A172 (cell line): Measurements from ENCODE around the gene MEIS1. TPM values are rescaled to one million over a fixed set of nuclear protein-coding genes. Genes with fewer than 3 reads are reported as not detected.

Experiments
- DNase-seq: peaks from one replicate; pipeline ENCODE4 v3.0.0-alpha.2; 2015; ENCODE audit warnings: low spot score
- total RNA-seq: library from RNA; depleted of rRNA; stranded (reverse); fragments of >200 nt; shearing (Covaris generic); gene quantifications from 2 replicates; pipeline ENCODE4 v1.2.3, GENCODE V29; 2014

Gene MEIS1
- total RNA-seq, 1 experiment from 2014 or later: 30.1 TPM

- DNase-seq: no peak
Observed at GRCh38 chr2:66506265-66506664, 71.3 kb downstream of the MEIS1 start.

GRCh38 chr2:66507673-66508201 is 72.8 kb downstream of the MEIS1 start:
- DNase-seq: no peak

GRCh38 chr2:66508484-66509071 is 73.7 kb downstream of the MEIS1 start:
- DNase-seq: no peak

- peak; percentile 18 for DNase-seq
Observed at GRCh38 chr2:66509326-66509811, 74.4 kb downstream of the MEIS1 start.

GRCh38 chr2:66512626-66513025 is 77.7 kb downstream of the MEIS1 start:
- DNase-seq: no peak

GRCh38 chr2:66515743-66516142 is 80.8 kb downstream of the MEIS1 start:
- DNase-seq: no peak

GRCh38 chr2:66516499-66516898 is 81.6 kb downstream of the MEIS1 start:
- no peak for DNase-seq

GRCh38 chr2:66517772-66518171 is 82.8 kb downstream of the MEIS1 start:
- no peak for DNase-seq

GRCh38 chr2:66519264-66519843 is 84.4 kb downstream of the MEIS1 start:
- no peak for DNase-seq

GRCh38 chr2:66521291-66521922 is 86.5 kb downstream of the MEIS1 start:
- no peak for DNase-seq

- no peak for DNase-seq
Observed at GRCh38 chr2:66522611-66523376, 87.9 kb downstream of the MEIS1 start.

GRCh38 chr2:66523377-66523969 is 88.5 kb downstream of the MEIS1 start:
- DNase-seq: no peak

GRCh38 chr2:66523990-66524389 is 89.1 kb downstream of the MEIS1 start:
- DNase-seq: no peak

GRCh38 chr2:66525606-66526005 is 90.7 kb downstream of the MEIS1 start:
- DNase-seq: no peak

- no peak for DNase-seq
Observed at GRCh38 chr2:66526180-66526579, 91.3 kb downstream of the MEIS1 start.

- no peak for DNase-seq
Observed at GRCh38 chr2:66528974-66529724, 94.2 kb downstream of the MEIS1 start.

GRCh38 chr2:66530651-66531050 is 95.7 kb downstream of the MEIS1 start:
- DNase-seq: no peak

- DNase-seq: no peak
Observed at GRCh38 chr2:66531155-66531554, 96.2 kb downstream of the MEIS1 start.

- no peak for DNase-seq
Observed at GRCh38 chr2:66531567-66531966, 96.6 kb downstream of the MEIS1 start.

- no peak for DNase-seq
Observed at GRCh38 chr2:66532972-66533868, 98.3 kb downstream of the MEIS1 start.
